LoVo (cell line): Measurements from ENCODE around the gene FAM107B.

Source experiments
- DNase-seq: peaks from one replicate; pipeline ENCODE4 v3.0.0-alpha.2; 2016; ENCODE audit warnings: low spot score

The FAM107B gene

GRCh38 chr10:14776546-14776945 is 1.8 kb upstream of the FAM107B start:
- no peak for DNase-seq

- no peak for DNase-seq
These were observed 959 bp upstream of the FAM107B start for GRCh38 chr10:14775656-14776055.

- DNase-seq, result no peak
These were observed 500 bp downstream of the FAM107B start for GRCh38 chr10:14774214-14774580.

GRCh38 chr10:14773551-14774213 is 1.0 kb downstream of the FAM107B start:
- DNase-seq, result no peak

GRCh38 chr10:14772399-14772798 is 2.3 kb downstream of the FAM107B start:
- no peak for DNase-seq

- DNase-seq, result no peak
These were observed 3.8 kb downstream of the FAM107B start for GRCh38 chr10:14770927-14771326.

GRCh38 chr10:14761372-14761771 is 13.3 kb downstream of the FAM107B start:
- DNase-seq, result no peak

- no peak for DNase-seq
These were observed 15.6 kb downstream of the FAM107B start for GRCh38 chr10:14758994-14759664.

- no peak for DNase-seq
These were observed 16.2 kb downstream of the FAM107B start for GRCh38 chr10:14758451-14758850.

- no peak for DNase-seq
These were observed 16.7 kb downstream of the FAM107B start for GRCh38 chr10:14757986-14758385.

GRCh38 chr10:14757394-14757793 is 17.3 kb downstream of the FAM107B start:
- no peak for DNase-seq

- DNase-seq, result no peak
These were observed 21.3 kb downstream of the FAM107B start for GRCh38 chr10:14753441-14753840.

- no peak for DNase-seq
These were observed 22.8 kb downstream of the FAM107B start for GRCh38 chr10:14751921-14752320.

- no peak for DNase-seq
These were observed 23.4 kb downstream of the FAM107B start for GRCh38 chr10:14751014-14751896.

GRCh38 chr10:14749070-14749809 is 25.5 kb downstream of the FAM107B start:
- no peak for DNase-seq

GRCh38 chr10:14748441-14748840 is 26.3 kb downstream of the FAM107B start:
- no peak for DNase-seq

GRCh38 chr10:14742815-14743214 is 31.9 kb downstream of the FAM107B start:
- no peak for DNase-seq

GRCh38 chr10:14742382-14742781 is 32.3 kb downstream of the FAM107B start:
- DNase-seq, result no peak

GRCh38 chr10:14740684-14741247 is 33.9 kb downstream of the FAM107B start:
- no peak for DNase-seq

GRCh38 chr10:14737808-14738545 is 36.7 kb downstream of the FAM107B start:
- no peak for DNase-seq

GRCh38 chr10:14736600-14737081 is 38.1 kb downstream of the FAM107B start:
- DNase-seq, result no peak
